Vagina (tissue), 2 donors: Measurements from ENCODE around the gene LPP.

Experiments used
- POLR2AphosphoS5 ChIP-seq, 2 donors: sonication (generic); formaldehyde crosslinking; IDR thresholded peaks; one replicate each; pipeline ENCODE4 v1.9.0; 2017; ENCODE audit warnings: antibody characterized with exemption in 2 of 2, mild to moderate bottlenecking in 2 of 2, low read depth in 1 of 2; ENCODE audit not compliant: insufficient read depth in 1 of 2
- TF ChIP-seq, protein P1 (sequence below), 3 experiments: fragments of 450-650 bp in 2 of 3; fragments of 200-600 bp in 1 of 3; sonication (generic) in 1 of 3; IDR thresholded peaks; one replicate each; pipeline ENCODE4 v1.5.1; 2017 to 2019; ENCODE audit warnings: antibody characterized with exemption in 3 of 3, mild to moderate bottlenecking in 2 of 3, moderate library complexity in 2 of 3

DNA sequence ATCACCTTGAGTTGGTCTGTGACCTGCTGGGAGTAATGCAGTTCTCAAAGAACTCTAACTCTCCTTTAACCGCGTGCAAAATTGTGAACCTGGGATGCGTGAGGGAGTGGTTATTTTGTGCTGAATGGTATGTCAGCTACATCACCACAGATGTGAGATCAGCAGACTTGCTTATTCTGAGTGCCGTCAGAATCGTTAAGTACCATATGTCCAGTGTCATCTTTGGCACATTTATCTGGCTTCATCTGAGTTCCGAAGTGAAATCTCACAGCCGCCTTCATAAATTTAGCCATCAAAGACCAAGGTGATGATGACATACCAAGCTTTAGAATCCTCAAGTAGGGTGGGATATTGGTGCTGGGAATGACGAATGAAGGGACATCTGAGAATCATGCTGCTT, 670.6 kb downstream of the LPP start:
- TF ChIP-seq, protein P1, sequence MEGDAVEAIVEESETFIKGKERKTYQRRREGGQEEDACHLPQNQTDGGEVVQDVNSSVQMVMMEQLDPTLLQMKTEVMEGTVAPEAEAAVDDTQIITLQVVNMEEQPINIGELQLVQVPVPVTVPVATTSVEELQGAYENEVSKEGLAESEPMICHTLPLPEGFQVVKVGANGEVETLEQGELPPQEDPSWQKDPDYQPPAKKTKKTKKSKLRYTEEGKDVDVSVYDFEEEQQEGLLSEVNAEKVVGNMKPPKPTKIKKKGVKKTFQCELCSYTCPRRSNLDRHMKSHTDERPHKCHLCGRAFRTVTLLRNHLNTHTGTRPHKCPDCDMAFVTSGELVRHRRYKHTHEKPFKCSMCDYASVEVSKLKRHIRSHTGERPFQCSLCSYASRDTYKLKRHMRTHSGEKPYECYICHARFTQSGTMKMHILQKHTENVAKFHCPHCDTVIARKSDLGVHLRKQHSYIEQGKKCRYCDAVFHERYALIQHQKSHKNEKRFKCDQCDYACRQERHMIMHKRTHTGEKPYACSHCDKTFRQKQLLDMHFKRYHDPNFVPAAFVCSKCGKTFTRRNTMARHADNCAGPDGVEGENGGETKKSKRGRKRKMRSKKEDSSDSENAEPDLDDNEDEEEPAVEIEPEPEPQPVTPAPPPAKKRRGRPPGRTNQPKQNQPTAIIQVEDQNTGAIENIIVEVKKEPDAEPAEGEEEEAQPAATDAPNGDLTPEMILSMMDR (IDR thresholded peaks at IDR 0.05), result no peak
- no peak for TF ChIP-seq POLR2AphosphoS5 (IDR thresholded peaks at IDR 0.05; ENCODE audit: insufficient read depth in 1 of 2, low read depth in 1 of 2)
